ENCODE data around the gene ATP6V1G2.

GRCh38 chr6:31558631-31559500 lies 12.5 kb upstream of the ATP6V1G2 start:
- TF ChIP-seq CTCF (IDR thresholded peaks at IDR 0.05) = no peak
- TF ChIP-seq POLR2A (IDR thresholded peaks at IDR 0.05) = no peak

All from tibial nerve (tissue), 3 donors.